Stimulated activated CD4-positive, alpha-beta T cell treated with anti-CD3 and anti-CD28 coated beads, Interleukin-4, amount 100 ng/mL, for 24 hours (primary cell): ENCODE measurements around the gene PRG3.
"Not testable (repeated sequence)": the region's sequence is repeated elsewhere in the genome, so short reads cannot be mapped to it uniquely, and the experiment has no call there.

ENCODE experiments used
- DNase-seq: peaks from one replicate; pipeline ENCODE4 v3.0.0-alpha.2; 2020

PRG3 gene

DNA sequence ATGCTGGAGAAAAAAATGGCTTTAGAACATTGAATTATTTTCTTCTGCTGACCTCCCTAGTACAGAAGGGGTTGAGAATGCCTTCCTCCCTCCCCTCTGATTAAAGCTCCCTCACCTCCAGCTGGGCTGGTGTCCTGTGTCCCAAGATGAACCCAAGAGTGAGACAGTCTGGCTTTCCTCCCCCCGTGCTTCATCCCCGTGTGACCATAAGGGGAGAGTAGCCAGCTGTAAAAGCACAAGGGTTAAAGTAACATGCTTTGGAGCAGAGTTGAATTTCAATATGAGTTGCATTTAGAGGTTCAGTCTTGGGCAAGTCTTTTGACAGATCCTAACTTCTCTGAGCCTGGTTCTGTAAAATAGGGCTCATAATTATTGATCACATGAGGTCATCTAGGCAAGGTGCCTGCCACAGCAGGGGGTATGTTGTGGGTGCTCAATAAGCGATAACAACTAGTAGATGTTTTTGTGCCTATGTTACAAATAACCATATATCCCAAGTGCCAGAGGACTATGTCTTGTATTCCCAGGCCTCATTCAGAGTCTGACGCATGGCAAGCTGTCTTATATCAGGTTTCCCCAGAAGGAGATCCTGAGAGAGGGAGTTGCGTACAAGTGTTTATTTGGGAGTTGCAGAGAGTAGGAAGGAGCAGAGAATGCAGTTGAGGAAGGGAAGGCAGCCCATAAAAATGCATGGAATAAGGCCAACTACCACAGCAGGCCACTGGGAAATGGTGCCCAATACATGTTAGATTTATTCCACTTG, 5.4 kb upstream of the PRG3 start:
- no peak for DNase-seq

DNA sequence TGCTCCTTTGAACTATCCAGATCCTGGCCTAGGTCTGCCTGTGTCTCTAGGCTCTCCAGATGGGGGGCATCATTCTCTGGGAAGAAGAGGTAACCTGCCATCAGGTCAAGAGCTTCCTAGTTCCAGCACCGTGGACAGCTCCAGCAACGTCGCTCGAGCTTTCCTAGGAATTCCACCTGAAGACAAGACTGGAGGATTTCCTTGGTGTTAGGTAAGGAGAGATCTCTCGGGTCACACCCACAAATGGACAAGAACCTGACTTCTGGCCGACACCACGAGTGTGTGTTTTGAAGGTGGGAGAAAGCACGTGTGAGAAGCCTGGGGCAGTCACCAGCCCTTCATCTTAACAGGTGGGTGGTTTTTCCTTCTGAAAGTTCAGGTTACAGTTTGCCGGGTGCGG, 1.2 kb downstream of the PRG3 start:
- no peak for DNase-seq

DNA sequence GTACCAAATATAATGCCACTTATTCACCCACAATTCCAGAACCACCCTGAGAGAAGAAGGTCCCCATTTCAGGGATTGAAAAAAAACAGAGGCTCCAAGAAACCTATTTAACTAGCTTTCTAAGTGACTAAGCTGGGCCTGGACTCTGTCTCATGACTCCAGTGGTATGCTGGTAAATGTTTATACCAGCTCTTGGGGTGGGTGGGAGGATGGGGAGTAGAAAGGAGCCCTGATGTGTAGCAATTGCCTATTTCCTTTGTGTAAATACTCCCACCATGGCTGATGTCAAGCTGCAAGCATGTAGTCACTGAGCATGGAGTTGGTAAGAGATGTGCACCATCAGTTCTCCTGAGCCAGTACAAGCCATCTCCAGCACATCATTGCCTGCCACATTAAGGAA, 2.8 kb downstream of the PRG3 start:
- DNase-seq, result no peak

DNA sequence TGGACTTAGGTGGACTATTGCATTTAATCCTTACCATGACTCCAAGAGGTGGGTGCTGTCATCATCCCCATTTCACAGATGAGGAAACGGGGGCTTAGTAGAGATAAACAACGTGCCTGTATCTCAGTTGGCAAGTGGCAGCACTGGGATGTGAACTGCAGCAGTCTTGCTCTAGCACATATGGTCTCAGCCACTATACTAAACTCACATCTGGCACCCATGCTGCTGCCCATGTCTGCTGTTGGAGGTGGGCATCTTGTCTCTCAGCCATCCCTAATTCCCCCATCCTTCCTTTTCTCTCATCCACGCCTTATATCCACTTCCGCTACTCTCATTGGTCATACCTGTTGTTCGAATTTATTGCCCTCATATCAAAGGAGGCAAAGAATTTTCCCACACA, 3.8 kb downstream of the PRG3 start:
- no peak for DNase-seq

DNA sequence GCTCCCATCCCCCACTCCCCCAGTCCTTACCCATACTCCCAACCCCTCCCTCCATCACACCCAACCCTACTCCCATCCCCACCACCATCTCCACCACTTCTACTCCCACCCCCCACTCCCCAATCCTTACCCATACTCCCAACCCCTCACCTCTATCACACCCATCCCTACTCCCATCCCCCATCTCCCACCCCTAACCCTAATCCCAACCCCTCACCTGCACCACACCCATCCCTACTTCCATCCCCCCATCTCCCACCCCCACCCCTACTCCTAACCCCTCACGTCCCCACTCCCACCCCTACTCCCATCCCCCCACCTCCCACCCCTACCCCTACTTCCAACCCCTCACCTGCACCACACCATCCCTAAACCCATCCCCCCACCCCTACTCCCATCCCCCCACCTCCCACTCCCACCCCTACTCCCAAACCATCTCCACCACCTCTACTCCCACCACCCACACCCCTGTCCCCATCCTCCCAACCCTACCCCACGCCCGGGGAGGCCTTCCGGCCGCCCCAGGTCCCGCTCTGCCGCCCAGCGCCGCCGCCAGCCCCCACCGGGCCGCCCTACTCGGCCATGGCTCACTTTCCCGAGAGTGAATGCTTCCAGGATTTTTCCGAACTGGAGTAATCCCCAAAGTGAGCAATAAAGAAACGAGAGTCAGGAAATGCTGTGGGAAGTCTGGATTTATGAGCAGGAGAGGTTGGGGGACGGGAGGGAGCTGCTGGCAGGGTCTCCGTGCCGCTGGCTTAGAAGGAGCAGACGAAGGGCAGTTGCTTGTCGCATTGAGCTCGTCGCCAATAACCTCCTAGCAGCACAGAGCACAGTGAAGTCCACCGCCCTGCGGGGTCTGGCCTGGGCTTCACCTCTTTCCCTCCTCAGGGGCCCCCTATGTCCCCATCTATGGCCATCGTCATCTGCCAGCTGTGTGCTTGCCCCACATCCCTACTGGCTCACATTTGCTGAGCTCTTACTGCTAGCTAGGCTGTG, 4.6 kb downstream of the PRG3 start:
- no peak for DNase-seq

DNA sequence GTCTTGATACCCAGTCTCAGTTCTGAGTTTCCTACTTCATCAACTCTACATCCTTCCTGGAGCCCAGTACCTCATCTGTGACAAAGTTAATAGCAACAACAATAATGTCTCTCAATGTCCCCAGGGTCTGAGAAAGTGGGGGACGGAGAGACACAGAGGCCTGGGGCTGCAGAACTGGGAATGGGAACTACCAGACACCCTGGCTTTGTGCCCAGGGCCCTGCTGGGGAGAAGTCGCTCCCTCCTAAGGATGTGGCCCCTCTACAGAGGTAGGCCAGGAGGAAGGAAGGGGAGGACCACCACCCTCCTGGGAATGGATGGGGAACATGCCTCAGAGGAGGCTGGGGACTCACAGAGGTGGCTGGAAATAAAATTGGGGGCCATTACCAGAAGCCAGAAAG, 5.5 kb downstream of the PRG3 start:
- no peak for DNase-seq

DNA sequence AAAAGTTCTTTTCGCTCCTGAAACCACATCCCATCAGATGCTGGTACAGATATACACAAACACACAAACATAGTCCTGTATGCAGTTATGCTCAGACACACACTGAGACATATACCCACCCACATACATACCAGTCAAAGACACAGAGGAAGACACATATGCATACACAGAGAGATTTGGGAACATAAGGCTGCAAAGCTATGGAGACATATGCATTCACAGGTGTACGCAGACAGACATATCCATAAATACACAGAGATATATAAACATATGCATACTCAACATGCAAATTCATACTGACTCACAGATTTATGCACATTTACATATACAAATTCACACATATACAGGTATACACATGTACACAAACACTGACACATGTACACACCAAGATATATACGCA, 6.0 kb downstream of the PRG3 start:
- DNase-seq, result no peak

DNA sequence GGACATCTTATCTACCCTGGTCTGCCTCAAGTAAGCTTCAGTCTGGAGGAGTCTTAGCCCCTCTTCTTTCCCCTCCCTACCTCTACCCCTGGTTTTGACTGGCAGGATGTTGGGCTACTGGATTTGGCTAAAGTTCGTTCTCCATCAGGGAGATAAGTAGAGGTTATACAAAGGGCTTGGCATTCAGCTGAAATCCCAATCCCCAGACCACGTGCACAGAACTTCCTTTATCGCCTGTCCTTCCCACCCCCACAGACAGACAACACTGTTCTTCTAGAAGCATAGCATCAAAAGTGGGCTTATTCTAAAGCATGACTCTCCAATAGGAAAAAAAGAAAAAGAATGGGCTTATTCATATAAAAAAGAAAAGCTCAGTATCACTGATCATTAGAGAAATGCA, 7.8 kb downstream of the PRG3 start:
- DNase-seq, result no peak

DNA sequence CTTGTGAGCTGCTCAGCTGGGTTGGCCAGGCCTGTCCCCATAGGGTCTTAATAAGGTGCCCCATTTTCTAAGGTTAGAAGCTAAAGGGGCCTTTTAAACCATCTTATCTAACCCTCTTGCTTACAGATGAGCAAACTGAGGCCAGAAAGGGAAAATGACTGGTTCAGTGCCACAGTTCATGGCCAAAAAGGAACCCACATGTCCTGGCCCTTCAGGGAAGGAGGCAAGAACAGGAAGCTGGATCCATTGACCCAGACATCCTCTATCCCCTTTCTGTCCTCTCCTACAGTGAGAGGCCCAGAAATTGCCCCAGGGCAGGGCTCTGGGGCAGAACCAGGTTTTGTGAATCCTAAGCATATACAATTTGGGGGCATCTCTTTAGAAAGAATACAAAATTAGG, 10.0 kb downstream of the PRG3 start:
- DNase-seq, result no peak

DNA sequence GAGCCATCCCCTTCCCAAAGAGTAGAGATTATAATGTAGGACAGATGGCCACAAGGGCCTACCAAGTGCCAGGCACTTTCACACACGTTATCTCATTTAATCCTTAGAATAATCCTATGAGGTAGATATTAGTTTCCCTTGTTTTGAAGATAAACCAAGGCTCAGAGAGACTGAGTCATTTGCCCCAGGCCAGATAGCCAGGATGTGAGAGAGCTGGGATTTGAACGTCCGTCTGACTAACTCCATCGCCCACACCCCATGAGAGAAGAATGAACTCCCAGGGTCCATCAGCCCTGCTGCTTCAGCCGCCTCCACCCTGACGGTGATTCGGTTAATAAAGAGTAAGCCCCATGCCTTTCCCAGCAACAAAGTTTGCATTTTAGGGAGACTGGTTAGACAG, 10.7 kb downstream of the PRG3 start:
- DNase-seq, result no peak

DNA sequence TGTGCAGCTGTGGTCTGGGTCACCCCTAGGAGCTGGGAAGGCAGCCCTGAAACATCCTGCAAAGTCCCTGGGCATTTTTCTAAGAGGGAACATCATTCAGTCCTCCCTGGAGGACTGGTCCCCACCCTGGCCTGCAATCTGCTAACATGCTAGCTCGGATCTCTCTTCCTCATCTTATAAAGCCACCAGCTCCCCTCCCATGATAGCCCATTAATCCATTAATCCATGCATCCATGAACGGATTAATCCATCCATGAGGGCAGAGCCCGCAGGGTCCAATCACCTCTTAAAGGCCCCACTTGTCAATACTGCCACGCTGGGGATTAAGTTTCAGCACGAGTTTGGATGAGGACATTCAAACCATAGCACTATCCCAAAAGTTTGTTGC, 12.1 kb downstream of the PRG3 start:
- DNase-seq, result no peak

DNA sequence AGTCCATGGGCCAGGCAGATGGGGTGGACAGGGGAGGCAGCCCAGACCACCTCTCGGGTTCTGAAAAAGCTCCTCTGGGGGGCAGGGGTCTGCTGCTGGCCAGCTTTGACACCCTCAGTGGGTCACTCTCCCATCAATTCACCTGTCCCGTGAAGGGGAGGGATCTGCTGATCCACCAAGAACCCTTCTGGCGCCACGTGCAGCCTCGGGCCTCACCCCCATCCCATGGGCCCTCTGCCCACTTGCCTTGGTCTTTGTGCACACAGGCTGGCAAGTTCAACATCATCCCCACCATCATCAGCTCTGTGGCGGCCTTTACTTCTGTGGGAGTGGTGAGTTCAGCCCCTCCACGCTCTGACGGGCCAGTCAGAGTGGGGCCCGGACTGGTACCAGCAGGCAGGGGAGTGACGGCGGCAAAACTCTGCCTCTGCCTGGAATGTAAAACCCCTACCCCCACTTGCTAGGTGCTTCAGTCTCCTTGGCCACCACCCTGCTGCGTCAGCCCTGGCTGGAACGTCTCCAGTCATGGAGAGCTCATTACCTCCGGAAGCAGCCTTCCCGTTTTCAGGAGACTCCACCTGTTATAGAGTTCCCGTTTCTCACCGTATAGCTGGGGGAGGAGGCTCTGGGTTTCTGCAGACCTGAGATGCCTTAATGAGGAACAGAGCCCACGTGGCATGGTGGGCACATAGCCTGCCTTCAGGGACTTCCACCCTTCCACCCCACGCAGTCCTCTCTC, 12.7 kb downstream of the PRG3 start:
- DNase-seq, result no peak

DNA sequence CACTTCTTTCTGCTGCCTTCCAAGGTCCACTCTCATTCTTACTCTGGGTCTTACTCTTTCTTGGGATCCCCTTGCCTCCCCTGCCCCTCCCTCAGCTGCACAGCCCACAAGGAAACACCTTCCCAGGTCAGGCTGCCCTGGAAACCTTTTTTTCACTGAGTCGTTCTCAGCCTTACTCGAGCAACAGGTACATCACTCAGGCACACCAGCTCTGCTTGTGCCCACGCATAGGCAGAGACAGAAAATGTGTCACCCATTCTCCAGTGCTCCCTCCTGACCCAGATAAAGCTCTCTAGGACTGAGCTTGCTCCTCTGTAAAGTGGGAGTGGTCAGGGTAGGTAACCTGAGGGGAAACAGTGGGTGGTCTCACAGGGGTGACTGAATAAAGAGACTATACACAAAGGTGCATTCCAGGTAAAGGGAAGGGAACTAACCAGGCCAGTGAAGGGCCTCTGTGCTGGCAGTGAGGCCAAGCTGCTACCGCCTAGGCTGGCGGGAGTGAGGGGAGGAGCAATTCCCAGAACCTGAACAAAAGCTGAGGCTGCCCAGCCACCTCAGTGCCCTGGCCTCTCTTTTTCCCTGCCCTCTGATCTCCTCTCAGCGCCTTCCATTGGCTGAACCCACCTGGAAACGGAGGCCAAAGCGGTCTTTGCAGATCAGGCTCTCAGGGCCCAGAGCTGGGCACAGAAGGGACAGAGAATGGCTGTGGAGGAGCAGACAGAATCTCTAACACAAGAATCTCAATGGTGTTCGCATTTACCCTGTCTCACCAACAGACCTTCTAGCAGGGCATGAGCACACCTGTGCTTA, 15.9 kb downstream of the PRG3 start:
- DNase-seq, result no peak

DNA sequence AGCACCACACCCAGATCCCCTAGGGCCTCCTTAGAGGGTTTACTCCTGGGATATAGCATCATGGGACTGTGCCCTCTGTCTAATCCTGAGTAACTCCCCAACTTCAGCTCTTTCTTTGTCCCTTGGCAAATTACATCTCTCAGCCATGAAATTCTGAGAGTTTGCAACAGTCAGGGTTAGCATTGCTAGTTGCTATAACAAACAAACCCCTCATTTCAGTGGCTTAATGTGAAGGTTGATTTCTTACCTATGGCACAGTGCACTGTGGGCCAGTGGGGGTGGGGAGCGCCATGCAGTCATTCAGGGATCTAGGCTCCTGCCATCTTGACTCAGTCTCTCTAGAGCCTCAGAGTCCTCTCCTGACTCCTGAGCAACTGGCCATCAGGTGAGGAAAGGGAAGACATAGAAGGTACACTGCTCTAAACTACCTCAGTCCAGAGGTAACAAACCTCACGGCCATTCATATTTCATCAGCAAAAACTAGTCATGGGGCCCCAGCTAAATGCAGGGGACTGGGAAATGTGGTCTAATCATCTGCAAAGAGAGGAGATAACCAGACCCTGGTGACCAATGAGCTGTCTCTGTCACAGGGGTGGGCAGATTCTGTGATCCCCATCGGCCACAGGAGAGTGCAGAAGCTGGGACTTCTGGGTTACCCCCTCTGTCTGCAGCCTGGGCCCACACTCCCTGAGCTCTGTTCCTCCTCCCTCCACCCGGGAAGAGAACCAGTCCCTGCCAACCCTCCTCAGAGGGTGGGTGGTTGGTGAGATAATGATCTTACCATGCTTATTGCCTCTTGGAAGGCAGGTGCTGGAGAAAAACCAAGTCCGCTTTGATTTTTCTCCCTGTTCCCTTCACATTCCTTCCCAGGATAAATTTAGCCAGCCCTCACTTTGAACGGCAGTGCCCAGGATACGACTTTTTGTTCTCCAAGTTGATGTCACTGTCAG, 17.5 kb downstream of the PRG3 start:
- no peak for DNase-seq

DNA sequence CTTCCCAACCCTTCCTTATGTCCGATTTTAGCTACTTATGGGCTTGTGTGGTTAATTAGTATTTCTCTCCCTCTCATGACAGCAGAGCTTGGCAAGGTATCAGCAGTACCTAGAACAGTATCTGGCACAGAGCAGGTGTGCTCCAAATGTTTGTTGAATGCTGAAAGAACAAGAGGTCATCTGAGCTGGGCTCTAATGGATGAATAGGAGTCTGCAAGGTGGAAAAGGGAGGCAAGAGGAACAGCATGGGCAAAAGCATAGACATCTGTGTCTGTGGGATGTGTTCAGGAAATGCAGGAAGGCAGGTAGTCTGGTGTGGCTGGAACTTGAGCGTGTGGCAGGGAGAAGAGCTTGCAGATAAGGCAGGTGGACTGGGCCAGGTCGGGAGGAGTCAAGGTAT, 19.0 kb downstream of the PRG3 start:
- DNase-seq, result no peak

DNA sequence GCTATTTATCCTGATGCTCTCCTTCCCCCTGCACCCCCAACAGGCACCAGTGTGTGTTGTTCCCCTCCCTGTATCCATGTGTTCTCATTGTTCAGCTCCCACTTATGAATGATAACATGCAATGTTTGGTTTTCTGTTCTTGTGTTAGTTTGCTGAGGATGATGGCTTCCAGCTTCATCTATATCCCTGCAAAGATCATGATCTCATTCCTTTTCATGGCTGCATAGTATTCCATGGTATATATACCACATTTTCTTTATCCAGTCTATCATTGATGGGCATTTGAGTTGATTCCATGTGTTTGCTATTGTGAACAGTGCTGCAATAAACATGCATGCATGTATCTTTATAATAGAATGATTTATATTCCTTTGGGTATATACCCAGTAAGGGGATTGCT, 19.5 kb downstream of the PRG3 start:
- not testable (repeated sequence) for DNase-seq

DNA sequence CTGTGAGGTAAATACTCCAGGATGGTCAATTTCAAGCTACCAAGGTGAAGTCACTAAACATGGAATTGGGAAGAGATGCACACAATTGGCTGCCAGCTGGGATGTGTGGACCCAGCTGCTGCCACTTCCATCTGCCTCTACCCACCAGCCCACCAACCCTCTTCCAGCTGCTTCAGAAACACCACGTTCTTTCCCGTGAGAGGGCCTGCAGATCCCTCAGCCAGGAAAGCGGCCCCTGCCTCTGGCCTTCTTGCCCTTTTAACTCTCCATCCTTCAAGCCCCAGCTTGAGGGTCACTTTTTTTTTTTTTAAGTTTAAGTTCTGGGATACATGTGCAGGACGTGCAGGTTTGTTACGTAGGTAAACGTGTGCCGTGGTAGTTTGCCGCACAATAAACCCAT, 20.0 kb downstream of the PRG3 start:
- no peak for DNase-seq

DNA sequence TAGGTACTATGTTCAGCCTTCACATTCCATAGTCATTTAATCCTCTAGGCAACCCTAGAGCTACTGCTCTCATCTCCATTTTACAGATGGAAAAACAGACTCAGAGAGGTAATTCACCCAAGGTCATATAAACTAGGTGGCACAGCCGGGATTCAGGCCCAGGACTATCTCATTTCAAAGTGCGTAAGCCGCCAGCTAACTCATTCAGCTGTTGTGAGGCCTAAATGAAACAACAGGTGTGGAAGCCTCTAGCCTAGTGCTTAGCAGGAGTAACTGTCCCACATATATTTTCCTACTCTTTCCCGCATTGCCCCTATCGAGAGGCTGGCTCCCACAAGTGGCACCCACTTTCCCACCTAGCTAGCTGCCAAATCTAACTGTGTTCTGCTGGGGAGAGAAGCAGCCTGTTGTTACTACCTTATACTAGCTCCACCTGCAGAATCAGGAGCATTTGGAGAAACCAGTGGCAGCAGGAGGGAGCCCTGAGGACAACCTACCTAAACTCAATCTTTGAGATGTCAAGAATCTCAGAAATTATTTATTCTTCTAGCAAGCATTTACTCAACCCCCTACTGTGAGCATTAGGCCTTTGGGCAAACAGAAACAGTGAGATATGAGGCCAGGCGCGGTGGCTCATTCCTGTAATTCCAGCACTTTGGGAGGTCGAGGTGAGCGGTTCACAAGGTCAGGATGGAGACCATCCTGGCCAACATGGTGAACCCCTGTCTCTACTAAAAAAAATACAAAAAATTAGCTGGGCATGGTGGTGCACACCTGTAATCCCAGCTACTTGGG, 20.9 kb downstream of the PRG3 start:
- DNase-seq, result no peak

DNA sequence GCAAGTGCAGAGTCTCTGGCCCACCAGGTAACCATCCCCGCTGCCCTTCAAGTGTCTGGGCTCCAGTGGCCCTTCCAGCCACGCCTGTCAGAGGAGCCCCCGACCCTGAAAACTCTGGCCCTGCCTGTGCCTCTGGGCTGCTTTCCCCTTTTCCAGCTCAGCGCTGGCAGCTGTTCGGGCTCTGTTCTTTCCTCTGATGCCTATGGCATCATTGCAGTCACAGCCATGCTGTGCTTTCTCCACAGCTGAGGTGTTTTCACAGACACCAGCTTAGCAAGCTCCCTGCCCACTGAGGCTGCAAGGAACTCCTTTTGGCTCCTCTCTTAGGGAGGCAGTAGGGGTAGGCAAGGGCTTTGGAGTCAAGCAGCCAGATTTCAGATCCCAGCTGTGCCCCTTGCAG, 21.6 kb downstream of the PRG3 start:
- DNase-seq, result no peak

DNA sequence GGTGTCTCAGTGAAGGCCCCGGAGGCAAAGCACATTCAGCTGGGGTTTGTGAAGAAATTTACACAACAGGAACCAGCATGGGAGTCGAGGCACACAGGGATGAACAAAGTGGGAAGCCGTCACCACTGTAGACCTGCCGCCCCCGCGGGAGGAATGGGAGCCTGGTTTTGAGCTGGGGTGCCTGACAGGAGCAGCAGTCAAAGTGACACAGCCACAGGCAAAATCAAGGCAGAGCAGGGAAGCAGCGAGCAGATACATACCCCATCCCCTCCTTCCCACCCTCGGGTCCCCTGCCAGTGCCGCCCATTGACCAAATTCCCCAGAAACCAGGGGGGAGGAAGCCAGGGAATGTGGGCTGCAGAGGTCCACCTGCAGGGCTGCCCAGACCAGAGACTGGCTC, 22.0 kb downstream of the PRG3 start:
- no peak for DNase-seq

DNA sequence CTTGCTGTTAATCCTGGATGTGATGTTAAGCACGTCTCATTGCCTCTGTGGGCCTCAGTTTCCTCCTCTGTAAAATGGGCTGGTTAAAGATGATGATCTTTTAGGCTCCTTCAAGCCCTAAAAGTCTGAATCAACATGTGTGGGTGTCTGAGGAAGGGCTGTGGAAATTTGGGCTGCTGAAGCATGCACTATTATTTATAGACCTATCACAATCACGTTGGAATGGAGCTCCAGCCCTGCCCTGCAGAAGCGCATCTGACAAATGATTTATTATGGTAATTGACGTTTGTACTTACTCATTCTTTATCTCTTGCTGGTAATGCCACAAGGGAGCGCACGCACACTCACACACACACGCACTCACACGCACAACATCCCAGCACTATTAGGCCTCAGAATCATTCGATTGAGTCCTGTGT, 22.4 kb downstream of the PRG3 start:
- DNase-seq, result no peak
